ENCODE results near the gene KRT12. TPM values are rescaled to one million over a fixed set of nuclear protein-coding genes. Genes with fewer than 3 reads are reported as not detected.

Gene KRT12
- total and polyA plus RNA-seq, 4 donors = not detected

DNA sequence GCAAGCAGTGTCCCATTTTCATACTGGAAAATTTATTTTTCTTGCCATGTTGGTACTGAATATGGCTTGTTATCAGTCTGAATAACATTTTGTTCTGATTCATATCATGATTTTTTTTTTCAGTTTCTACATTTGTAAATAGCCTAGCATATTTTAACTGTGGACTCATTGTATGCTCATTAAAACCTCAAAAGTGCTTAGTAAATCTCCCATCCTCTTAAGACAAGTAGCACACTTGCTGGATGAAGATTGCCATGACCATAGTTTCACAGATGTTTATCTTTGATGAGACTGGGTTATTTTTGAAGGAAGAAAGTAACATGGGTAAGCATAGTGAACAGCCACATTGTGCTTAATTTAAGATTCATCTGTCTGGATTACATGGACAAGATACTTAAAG, 45.5 kb downstream of the KRT12 start:
- no peak overlapping the region for H3K4me3 ChIP-seq (ENCODE audit: low read depth in 1 of 3, low read length in 3 of 3)
- no peak overlapping the region for H3K27ac ChIP-seq (ENCODE audit: low read depth in 1 of 2, low read length in 2 of 2)
- no peaks in the 10 kb centered on the region for H3K27me3 ChIP-seq (ENCODE audit: control insufficient read depth in 4 of 4, insufficient read depth in 4 of 4, low read length in 3 of 4)
- H3K9me3 ChIP-seq (ENCODE audit: control insufficient read depth in 4 of 4, low read length in 3 of 4) = no peaks in the 10 kb centered on the region
- H3K36me3 ChIP-seq (ENCODE audit: control insufficient read depth in 4 of 4, insufficient read depth in 3 of 4, low read depth in 1 of 4, low read length in 3 of 4) = peaks cover 0 to 3% (median 1%) of the 10 kb centered on the region in 4 donors
- TF ChIP-seq, protein P1, sequence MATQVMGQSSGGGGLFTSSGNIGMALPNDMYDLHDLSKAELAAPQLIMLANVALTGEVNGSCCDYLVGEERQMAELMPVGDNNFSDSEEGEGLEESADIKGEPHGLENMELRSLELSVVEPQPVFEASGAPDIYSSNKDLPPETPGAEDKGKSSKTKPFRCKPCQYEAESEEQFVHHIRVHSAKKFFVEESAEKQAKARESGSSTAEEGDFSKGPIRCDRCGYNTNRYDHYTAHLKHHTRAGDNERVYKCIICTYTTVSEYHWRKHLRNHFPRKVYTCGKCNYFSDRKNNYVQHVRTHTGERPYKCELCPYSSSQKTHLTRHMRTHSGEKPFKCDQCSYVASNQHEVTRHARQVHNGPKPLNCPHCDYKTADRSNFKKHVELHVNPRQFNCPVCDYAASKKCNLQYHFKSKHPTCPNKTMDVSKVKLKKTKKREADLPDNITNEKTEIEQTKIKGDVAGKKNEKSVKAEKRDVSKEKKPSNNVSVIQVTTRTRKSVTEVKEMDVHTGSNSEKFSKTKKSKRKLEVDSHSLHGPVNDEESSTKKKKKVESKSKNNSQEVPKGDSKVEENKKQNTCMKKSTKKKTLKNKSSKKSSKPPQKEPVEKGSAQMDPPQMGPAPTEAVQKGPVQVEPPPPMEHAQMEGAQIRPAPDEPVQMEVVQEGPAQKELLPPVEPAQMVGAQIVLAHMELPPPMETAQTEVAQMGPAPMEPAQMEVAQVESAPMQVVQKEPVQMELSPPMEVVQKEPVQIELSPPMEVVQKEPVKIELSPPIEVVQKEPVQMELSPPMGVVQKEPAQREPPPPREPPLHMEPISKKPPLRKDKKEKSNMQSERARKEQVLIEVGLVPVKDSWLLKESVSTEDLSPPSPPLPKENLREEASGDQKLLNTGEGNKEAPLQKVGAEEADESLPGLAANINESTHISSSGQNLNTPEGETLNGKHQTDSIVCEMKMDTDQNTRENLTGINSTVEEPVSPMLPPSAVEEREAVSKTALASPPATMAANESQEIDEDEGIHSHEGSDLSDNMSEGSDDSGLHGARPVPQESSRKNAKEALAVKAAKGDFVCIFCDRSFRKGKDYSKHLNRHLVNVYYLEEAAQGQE (IDR thresholded peaks at IDR 0.05) = no peak
- TF ChIP-seq HNF4G (IDR thresholded peaks at IDR 0.05) = no peak
- TF ChIP-seq, protein P2, sequence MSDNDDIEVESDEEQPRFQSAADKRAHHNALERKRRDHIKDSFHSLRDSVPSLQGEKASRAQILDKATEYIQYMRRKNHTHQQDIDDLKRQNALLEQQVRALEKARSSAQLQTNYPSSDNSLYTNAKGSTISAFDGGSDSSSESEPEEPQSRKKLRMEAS (IDR thresholded peaks at IDR 0.05) = no peak
- TF ChIP-seq RAD21 (IDR thresholded peaks at IDR 0.05) = no peak
- no peak for TF ChIP-seq HNF4A (conservative IDR thresholded peaks at IDR 0.05)
- TF ChIP-seq NR2F2 (IDR thresholded peaks at IDR 0.05) = no peak
- no peak for TF ChIP-seq EGR1 (IDR thresholded peaks at IDR 0.05; ENCODE audit: low read depth in 2 of 2)
- TF ChIP-seq RXRA (IDR thresholded peaks at IDR 0.05) = no peak
- TF ChIP-seq TAF1 (conservative IDR thresholded peaks at IDR 0.05) = no peak
- TF ChIP-seq, protein P3, sequence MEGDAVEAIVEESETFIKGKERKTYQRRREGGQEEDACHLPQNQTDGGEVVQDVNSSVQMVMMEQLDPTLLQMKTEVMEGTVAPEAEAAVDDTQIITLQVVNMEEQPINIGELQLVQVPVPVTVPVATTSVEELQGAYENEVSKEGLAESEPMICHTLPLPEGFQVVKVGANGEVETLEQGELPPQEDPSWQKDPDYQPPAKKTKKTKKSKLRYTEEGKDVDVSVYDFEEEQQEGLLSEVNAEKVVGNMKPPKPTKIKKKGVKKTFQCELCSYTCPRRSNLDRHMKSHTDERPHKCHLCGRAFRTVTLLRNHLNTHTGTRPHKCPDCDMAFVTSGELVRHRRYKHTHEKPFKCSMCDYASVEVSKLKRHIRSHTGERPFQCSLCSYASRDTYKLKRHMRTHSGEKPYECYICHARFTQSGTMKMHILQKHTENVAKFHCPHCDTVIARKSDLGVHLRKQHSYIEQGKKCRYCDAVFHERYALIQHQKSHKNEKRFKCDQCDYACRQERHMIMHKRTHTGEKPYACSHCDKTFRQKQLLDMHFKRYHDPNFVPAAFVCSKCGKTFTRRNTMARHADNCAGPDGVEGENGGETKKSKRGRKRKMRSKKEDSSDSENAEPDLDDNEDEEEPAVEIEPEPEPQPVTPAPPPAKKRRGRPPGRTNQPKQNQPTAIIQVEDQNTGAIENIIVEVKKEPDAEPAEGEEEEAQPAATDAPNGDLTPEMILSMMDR (IDR thresholded peaks at IDR 0.05; ENCODE audit: low read depth, low read length, missing input control) = no peak
- TF ChIP-seq FOXA2 (IDR thresholded peaks at IDR 0.05) = no peak
- no peak for TF ChIP-seq YY1 (IDR thresholded peaks at IDR 0.05)
- no peak for TF ChIP-seq SP1 (IDR thresholded peaks at IDR 0.05)
- TF ChIP-seq JUND (IDR thresholded peaks at IDR 0.05) = no peak
- TF ChIP-seq, protein P4, sequence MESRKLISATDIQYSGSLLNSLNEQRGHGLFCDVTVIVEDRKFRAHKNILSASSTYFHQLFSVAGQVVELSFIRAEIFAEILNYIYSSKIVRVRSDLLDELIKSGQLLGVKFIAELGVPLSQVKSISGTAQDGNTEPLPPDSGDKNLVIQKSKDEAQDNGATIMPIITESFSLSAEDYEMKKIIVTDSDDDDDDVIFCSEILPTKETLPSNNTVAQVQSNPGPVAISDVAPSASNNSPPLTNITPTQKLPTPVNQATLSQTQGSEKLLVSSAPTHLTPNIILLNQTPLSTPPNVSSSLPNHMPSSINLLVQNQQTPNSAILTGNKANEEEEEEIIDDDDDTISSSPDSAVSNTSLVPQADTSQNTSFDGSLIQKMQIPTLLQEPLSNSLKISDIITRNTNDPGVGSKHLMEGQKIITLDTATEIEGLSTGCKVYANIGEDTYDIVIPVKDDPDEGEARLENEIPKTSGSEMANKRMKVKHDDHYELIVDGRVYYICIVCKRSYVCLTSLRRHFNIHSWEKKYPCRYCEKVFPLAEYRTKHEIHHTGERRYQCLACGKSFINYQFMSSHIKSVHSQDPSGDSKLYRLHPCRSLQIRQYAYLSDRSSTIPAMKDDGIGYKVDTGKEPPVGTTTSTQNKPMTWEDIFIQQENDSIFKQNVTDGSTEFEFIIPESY (IDR thresholded peaks at IDR 0.05) = no peak
- TF ChIP-seq GABPA (IDR thresholded peaks at IDR 0.05 in 1 of 2, conservative IDR thresholded peaks at IDR 0.05 in 1 of 2) = no peak
- no peak for TF ChIP-seq FOXA1 (IDR thresholded peaks at IDR 0.05)
- TF ChIP-seq, protein P5, sequence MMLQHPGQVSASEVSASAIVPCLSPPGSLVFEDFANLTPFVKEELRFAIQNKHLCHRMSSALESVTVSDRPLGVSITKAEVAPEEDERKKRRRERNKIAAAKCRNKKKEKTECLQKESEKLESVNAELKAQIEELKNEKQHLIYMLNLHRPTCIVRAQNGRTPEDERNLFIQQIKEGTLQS (IDR thresholded peaks at IDR 0.05) = no peak
- no peak for DNase-seq (ENCODE audit: low spot score)
- peaks cover 0 to 11% (median 8%) of the 10 kb centered on the region in 4 donors for H3K4me1 ChIP-seq (ENCODE audit: control insufficient read depth in 4 of 4, insufficient read depth in 4 of 4, low read length in 3 of 4)
- H3K9ac ChIP-seq (ENCODE audit: low read depth in 1 of 2, low read length in 2 of 2) = no peak overlapping the region

Measured in liver (tissue), 9 donors.